Activated naive CD4-positive, alpha-beta T cell treated with anti-CD3 and anti-CD28 coated beads, Interleukin-2, amount 50 U/mL, for 16 hours (primary cell): ENCODE measurements around the gene NKTR.
"Not testable (repeated sequence)": the region's sequence is repeated elsewhere in the genome, so short reads cannot be mapped to it uniquely, and the experiment has no call there.

Source experiments
- DNase-seq: peaks from one replicate; pipeline ENCODE4 v3.0.0-alpha.2; 2020

Gene NKTR

DNA sequence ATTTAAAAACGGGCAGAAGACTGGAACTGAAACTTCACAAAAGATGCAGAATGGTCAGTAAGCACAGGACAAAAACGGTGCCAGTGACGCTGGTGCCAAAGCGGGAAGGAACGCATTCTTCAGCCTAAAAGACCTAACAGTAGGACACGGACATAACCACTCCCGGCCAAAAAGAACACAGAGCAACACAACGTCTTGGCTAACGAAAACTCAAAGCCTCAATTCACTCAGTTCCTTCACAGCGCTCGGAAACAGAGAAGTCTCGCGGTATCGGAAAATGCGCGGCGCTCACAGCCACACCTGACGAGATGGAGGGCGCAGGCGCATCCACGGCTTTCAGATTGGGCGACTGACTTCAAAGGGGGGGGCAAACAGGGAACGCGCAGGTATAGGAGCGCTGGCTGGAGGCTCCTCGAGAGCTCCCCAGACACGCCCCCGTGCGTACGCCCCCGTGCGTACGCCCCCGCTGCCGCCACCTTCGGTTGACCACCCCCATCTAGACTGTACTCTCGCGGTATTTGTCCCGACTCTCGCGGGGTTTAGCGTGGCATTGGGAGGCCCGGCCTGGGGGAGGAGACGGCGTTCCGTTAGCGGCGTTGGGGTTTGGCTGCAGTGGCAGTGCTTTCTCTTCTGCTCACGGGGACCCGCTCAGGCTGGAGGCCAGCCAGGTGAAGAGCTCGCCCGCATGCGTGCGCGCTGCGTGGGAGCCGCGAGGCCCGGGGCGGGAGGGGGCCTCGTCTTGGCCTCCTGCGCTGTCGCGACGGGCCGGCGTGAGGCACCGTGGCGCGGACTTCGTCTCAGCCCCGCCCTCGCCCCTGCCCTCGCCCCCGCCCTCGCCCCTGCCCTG lies at the start of gene NKTR:
TSS of gene NKTR (plus strand) at position 576 of the 847 bp plus-strand sequence. CDS start 321 bp downstream, outside the sequence.
- DNase-seq, result peak; percentile 99

DNA sequence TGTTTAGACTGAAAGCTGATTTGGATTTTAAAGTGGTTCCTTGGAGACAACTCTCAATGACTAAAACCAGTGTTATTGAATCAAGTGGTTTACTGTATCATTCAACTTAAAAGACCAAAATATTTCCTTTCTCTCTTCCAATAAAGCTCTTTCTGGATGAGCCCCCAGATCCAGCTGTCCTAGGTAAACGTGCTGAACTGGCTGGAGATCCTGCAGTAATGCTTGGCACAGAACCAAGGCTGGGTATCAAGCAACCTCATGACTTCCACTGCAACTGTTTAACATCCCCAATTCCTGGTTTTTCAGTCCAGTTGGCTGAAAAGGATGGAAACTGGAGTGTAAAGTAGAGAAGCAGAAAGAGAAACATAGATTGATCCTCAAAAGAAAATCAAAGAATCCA lies 47.7 kb upstream of the NKTR start:
- no peak for DNase-seq

DNA sequence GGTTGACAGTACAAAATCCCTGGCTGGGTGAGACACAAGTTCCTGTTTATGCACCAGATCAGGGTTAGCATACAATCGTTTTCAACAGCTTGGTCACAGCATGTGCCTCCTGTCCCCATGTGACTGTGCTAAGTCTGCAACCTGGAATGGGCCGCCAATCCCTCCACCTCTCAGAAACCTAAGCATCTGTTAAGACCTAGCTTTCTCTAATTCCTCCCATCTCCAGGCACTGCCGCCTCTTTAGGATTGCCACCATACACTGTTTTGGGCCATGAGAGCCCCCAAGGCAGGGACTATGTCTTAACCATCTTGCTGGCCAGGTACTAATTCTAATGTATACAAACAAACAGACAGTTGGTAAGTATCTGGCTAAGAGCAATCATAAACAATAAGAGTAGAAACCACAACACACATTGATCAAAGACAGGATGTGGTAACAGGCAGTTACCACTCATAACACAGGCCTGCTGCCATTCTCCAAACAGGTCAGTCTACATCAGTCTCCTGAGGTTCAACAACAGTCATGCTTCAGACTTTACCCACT lies 44.3 kb upstream of the NKTR start:
- no peak for DNase-seq

DNA sequence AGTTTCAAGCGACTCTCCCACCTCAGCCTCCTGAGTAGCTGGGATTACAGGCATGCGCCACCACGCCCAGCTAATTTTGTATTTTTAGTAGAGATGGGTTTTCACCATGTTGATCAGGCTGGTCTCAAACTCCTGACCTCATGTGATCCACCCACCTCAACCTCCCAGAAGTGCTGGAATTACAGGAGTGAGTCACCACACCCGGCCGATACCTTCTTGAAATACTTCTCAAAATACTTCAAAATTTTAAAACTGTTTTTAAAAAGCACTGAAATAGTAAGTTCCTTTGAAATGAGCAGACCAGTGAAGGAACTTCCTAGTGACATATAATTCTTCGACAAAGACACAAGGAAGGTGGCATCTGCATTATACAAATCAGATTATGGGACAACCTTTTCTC lies 43.7 kb upstream of the NKTR start:
- DNase-seq, result not testable (repeated sequence)

DNA sequence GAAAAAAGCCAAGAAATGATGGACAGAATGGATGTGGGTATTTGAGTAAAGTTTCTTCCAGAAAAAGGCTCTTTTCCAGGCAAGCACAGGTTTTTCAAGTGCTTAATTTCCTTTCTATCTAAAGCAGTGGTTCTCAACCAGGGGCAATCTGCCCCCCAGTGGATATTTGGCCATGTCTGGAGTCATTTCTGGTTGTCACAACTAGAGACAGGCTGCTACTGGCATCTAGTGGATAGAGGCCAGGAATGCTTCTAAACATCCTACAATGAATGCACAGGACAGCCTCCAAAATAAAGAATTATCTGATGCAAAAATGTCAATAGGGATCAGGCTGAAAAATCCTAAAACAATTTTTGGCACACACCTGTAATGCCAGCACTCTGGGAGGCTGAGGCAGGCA lies 42.6 kb upstream of the NKTR start:
- DNase-seq, result no peak

DNA sequence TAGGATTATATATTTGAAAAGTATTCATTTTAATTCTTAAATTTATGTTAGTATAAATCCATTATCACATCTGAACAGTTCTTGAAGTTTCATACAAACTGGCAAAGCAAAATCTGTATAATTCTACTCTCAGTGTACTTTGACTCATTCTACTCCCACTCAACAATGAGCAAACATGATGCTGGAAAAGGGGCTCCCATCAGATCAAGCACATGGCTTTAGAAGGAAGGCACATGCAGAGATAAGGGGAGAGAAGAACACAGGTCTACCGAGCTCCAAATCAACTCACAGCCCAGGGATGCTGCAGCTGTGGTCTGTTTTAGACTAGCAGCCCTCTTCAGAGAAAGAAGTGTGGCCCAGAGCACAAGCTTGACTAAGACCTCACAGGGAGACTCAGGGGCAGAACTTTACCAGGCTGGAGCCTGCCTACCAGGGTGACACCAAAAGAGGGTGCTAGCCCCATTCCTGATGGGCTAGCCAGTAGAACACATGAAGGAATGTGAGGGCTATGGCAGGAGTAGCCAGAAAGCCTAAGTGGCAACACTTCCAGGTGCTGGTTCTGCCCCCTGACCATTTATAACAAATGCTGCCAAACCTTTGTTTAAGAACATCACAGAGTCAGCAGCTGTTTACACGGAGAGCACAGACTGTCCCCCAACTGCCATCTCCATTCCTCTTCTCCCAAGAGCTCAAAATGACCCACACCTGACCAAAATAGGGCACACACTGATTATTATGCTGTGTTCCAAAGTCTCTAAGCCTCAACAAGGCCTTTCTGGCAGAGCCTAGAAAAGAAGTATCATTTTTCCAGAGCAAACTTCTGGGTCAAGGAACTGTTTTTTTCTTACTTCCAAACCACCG lies 38.2 kb upstream of the NKTR start:
- no peak for DNase-seq

DNA sequence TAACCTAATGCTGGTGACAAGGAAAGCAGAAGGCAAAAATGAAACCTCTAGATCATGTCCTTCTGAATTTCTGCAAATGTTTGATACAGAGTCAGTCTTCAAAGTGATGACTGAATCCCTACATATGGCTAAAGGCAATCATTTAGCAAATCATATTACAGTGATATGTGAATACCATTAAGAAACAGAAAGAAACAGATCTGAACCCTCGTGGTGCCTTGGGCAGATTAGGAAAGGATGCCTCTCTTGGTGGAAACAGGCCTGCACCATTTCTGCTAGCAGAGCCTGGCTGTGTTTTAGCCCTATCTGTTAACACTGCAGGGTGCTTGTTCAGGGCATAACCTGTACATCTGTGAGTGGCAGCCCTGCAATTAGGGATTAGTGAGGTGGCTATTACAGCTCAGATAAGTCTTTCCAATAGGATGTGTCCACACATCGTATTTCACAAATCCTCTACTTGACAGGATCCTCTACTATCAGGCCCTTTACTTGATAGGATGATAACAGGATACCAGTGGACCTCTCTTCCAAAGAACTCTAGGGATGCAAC lies 30.8 kb upstream of the NKTR start:
- DNase-seq, result no peak

- DNase-seq, result no peak
These were observed 28.2 kb upstream of the NKTR start for GRCh38 chr3:42572278-42572677.

GRCh38 chr3:42575137-42575741 lies 25.2 kb upstream of the NKTR start:
- DNase-seq, result no peak

- no peak for DNase-seq
These were observed 22.4 kb upstream of the NKTR start for GRCh38 chr3:42578054-42578453.

DNA sequence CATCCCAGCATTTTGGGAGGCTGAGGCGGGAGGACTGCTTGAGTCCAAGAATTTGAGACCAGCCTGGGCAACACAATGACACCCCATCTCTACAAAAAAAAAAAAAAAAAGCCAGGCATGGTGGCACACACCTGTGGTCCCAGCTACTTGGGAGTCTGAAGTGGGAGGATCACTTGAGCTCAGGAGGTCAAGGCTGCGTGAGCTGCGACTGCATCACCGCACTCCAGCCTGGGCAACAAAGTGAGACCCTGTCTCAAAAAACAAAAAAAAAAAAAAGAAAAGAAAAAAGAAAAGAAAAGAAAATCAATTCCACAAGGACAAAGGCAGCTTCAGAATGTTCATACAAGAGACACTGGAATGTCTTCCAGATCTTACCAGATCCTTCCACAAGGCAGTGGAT lies 21.1 kb upstream of the NKTR start:
- DNase-seq, result not testable (repeated sequence)

GRCh38 chr3:42581400-42581708 lies 19.1 kb upstream of the NKTR start:
- DNase-seq, result no peak

DNA sequence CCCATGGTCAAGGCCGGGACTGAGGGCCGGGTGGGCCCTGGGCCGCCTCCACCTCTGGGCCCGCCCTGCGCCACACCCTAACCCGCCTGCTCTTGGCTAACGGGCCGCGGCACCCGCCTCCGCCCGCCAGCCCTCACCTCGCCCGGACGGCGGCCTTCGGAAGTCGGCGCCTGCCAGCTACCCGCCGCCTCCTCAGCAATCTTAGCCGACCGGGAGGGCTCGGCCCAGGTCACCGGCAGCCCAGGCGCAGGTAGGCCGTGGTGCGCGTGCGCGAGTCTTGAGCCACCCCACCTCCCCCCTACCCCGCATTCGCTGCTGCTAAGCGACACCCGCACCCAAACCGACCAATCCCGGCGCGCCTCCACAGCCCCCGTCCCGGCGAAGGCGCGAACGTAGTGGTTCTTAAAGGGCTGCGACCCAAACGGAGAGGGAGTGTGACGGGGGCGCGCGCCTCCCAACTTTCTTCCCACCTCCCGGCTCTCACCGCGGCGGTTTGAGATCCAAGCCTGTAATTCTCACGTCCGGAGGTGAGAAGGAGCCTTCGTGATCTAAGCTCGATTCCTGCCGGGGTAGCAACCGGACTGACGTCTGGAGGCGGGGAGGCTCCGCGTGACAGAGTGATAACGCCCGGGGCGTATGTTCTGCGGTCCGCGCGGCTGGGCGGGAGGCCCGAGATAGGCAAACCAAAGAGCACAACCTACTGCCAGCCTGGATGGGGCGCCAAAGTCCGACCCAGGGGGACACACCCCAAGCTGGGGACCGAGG lies 18.6 kb upstream of the NKTR start, which contains the start of gene SEC22C:
TSS of gene SEC22C (minus strand) at position 259 of the 765 bp plus-strand sequence. CDS start 12,921 bp downstream, outside the sequence.
- DNase-seq, result peak; percentile 95

DNA sequence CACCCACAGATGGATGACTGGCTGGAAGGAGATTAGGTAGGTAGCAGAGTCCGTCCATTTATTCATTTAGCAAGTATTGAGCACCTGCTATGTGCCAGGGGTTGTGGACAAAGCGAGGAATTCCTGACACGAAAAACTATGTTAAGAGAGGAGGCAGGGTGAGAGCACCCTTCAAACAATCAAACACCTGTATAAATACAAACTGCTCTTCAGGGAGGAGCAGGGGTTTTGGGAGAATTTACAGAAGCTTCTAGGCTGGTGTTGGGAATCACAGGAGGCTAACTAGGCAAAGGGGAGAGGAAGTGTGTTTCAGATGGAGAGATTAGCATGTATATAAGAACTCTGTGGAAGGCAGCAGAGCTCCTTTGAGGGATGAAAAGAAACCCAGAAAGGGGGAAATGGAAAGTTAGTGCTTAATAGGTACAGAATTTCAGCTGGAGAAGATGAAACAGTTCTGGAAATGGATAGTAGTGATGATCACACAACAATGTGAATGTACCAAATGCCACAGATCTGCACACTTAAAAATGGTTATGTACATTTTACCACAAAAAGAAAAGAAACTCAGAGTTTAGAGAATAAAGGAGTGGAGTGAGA lies 17.9 kb upstream of the NKTR start:
- no peak for DNase-seq

DNA sequence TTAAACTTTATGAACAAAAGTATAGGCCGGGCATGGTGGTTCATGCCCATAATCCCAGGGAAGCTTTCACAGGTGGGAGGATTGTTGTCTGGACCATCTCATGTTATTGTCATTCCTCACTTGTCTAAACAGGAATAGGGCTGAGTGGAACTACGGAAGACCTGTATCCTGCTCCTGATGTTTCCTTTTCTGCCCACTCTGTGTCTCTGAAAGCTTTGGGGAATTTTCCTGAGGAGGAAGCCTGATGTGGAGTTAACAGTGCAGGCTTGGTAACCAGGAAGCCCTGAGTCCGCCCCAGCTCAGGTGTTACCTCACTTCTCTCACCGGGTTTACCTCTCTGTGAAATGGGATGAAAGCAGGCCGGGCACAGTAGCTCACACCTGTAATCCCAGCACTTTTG lies 11.9 kb upstream of the NKTR start:
- DNase-seq, result no peak

- DNase-seq, result no peak
These were observed 10.9 kb upstream of the NKTR start for GRCh38 chr3:42589382-42590109.

GRCh38 chr3:42590989-42591756 lies 9.3 kb upstream of the NKTR start:
- no peak for DNase-seq

DNA sequence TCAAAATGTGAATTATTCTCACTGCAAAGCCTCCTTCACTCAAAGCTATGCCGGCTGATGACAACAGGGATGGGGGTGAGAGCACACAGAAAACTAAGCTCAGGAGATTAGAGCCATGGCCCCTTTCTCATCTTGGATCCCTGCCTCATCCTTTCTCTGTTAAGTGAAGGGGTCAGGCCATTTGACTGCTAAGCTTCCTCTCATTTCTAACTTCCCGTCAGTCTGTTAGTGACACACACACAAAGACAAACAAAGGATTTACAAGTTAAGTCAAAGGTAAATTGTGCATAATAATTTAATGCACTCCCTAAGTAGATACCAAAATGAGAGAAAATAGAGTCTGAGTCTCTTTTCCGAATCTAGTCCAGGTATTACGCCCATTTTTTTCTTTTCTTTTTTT lies 8.7 kb upstream of the NKTR start:
- DNase-seq, result no peak

GRCh38 chr3:42593635-42594034 lies 6.9 kb upstream of the NKTR start:
- DNase-seq, result no peak

DNA sequence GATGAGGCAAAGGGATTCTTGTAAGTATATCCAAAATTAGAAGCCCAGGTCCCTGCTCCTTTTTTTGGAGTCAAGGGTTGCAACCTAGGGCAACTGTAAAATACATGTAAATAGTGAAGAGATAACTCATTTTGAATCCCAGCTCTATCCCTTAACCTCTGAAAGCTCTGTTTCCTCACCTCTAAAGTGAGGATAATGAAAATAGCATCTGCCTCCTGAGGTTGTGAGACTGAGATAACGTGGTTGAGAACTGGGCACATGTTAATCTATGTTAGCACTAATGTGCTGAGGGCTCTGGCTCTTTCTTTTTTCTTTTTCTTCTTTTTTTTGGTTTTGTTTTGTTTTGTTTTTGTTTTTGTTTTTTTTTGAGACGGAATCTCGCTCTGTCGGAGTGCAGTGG lies 4.8 kb upstream of the NKTR start:
- no peak for DNase-seq
